ENCODE data around the gene SHB.

DNA sequence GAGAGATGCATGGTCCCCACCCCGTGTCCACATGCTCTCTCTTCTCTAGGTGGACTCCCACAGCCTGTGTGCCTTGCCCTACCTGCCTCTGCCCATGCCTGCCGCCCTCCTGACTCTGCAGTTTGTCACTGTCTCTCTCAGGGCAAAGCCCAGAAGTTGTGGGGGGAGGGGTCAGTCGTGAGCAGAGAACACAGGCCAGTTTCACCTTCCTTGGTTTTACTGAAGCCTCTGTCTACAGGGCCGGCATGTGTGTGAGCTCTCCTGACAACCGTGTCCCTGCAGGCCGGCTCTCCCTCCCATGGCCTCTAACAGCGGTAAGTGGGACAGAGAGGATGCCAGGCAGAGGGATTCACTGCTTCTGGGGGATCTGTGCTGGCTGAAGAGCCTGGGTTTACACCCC, 121.6 kb downstream of the SHB start:
- TF ChIP-seq EZH2 (IDR thresholded peaks at IDR 0.05; ENCODE audit: borderline replicate concordance, low read depth, low read length, poor library complexity, severe bottlenecking), result no peak
- TF ChIP-seq, protein P1, sequence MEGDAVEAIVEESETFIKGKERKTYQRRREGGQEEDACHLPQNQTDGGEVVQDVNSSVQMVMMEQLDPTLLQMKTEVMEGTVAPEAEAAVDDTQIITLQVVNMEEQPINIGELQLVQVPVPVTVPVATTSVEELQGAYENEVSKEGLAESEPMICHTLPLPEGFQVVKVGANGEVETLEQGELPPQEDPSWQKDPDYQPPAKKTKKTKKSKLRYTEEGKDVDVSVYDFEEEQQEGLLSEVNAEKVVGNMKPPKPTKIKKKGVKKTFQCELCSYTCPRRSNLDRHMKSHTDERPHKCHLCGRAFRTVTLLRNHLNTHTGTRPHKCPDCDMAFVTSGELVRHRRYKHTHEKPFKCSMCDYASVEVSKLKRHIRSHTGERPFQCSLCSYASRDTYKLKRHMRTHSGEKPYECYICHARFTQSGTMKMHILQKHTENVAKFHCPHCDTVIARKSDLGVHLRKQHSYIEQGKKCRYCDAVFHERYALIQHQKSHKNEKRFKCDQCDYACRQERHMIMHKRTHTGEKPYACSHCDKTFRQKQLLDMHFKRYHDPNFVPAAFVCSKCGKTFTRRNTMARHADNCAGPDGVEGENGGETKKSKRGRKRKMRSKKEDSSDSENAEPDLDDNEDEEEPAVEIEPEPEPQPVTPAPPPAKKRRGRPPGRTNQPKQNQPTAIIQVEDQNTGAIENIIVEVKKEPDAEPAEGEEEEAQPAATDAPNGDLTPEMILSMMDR (conservative IDR thresholded peaks at IDR 0.05; ENCODE audit: low read depth, low read length), result no peak

Data from A673 (cell line).